ENCODE measurements around the gene TFAP2A.
A peak's percentile ranks its signal among the peaks of the same experiment; 100 is the strongest.

TFAP2A gene

GRCh38 chr6:10399451-10399850 lies 15.4 kb downstream of the TFAP2A start:
- peak; percentile 27 for DNase-seq (ENCODE audit: low read depth)

DNA sequence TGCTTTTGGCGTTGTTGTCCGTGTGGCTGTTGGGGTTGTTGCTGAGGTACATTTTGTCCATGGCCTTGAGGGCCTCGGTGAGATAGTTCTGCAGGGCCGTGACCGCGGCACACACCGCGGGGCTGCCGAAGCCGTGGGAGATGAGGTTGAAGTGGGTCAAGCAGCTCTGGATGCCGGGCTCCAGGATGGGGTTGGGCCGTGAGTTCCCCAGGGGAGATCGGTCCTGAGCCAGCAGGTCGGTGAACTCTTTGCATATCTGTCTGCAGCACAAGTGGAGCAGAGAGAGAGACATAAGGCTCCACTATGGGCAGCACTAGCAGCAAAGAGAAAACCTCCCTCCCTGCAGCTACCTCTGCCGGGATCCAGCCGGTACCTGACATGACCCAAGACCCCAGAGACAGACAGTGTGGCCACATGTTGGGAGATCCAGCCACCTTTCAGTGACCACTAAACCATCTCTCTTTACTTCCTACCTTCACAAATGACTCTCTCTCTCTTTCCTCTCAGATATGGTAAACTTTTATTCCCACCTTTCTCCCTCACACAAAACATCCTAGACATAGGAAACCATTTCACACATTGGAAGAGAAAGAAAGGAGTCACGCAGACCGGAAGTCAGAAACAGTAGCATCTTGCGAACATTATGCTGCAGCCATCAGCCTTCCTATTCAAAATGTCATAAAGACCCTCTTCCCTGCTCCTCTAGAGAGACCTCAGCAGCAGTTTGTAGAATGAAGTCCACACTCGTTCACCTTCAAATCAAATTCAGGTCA lies 16.2 kb downstream of the TFAP2A start:
- peak; percentile 32 for DNase-seq (ENCODE audit: low read depth)

GRCh38 chr6:10397756-10398445 lies 17.0 kb downstream of the TFAP2A start:
- DNase-seq (ENCODE audit: low read depth) = peak; percentile 62

- no peak for DNase-seq (ENCODE audit: low read depth)
Measured at GRCh38 chr6:10396785-10397184, 18.1 kb downstream of the TFAP2A start.

DNA sequence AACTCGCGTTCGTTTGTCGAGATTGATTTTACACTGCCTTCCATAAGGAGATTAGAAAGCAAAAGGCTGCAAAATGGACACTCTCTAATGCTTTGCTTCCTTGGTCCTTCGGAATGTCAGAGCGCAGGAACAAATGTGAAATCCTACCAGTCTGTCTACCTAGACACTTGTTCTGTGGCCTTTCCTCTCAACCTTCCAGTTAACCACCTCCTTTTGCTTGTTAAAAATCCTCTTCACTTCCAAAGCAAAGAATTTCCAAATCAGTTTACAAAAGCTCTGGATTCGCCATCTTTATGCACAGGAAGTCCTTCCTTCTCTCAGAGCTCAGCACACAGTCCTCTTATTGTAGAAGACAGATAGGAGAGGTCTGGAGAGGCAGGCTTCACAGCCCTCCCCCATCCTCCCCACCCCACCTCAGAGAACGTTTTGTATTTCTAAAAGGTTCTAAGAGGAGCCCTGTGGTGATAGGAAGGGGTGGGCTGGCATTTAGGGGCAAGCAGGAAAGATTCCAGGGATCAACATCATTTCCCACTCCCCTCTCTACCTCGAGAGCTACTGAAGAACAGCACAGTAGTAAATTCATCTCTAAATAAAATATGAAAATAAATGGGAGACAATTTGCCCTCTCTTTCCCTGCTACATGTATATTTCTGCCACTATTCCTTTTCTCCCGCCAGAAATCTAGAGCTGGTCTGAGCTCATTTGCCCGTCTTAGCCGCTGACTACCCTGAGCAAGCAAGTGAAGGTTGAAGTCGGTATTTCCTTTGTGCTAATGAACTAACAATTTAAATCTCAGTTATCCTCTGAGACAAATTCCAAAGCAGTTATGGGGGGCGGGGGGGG lies 18.9 kb downstream of the TFAP2A start:
- DNase-seq (ENCODE audit: low read depth) = no peak

GRCh38 chr6:10395171-10395703 lies 19.6 kb downstream of the TFAP2A start:
- no peak for DNase-seq (ENCODE audit: low read depth)

- DNase-seq (ENCODE audit: low read depth) = no peak
Measured at GRCh38 chr6:10393544-10394225, 21.2 kb downstream of the TFAP2A start.

- no peak for DNase-seq (ENCODE audit: low read depth)
Measured at GRCh38 chr6:10391799-10392198, 23.1 kb downstream of the TFAP2A start.

GRCh38 chr6:10391299-10391630 lies 23.6 kb downstream of the TFAP2A start:
- no peak for DNase-seq (ENCODE audit: low read depth)

GRCh38 chr6:10390495-10391298 lies 24.2 kb downstream of the TFAP2A start:
- DNase-seq (ENCODE audit: low read depth) = no peak

GRCh38 chr6:10389739-10390494 lies 25.0 kb downstream of the TFAP2A start:
- DNase-seq (ENCODE audit: low read depth) = no peak

DNA sequence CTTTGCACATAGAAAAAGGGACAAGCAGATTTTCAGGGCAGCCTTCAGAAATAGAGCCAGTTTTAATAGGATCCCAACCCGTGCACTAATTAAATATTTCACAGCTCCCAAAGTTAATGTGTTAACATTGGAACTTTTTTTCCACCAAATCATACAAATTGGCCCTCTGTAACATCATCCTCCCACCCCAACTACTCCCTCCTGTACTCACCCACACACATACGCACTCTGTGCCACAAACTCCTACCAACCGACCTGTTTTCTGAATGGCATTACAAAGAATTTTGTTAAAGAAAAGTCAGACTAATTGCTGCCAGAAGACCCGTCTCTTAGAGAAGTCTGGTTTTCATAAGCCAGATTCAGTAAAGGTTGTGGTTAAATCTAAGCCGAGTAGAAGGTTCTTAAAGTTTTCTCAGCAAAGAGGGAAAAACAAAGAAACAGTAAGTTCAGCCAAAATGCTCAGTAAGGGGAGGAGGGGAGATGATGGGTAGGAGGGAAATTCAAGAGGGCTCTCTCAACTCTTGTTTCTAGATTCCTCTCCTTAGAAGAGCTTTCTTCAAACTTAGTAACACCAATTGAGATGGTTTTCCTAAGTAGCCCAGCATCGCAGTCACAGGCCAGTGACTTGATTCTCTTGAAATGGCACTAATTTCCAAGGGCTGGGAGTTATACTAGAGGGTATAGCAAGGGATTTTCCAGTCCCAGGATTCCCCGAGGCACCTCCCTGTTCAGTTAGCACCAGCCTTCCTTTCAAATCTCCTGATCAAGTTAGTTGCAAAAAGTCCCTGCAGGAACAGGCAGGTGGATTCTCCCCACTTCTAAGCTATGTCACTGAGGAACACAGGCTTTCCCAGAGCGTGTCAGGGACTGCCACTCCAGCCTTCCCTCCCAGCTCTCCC lies 27.9 kb downstream of the TFAP2A start:
- DNase-seq (ENCODE audit: low read depth) = no peak

DNA sequence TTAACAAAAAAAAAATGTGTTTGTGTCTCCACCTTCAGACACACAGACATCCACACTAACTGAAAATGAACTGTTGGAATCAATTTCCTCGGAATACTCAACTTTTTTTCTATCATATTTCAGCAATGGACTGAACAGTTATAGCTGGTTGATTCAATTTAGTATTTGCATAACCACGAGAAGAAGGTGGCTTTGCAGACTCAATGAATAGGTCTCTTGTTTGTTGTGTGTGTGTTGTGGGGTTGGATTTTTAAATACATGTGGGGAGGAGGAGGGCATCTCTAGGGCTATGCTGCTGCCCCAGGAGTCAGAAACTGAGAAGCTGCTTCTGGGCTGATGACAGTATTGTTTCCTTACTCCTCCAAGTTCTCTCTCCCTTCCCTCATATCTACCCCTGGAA lies 28.7 kb downstream of the TFAP2A start:
- no peak for DNase-seq (ENCODE audit: low read depth)

- no peak for DNase-seq (ENCODE audit: low read depth)
Measured at GRCh38 chr6:10385524-10386132, 29.2 kb downstream of the TFAP2A start.

GRCh38 chr6:10384610-10385523 lies 30.0 kb downstream of the TFAP2A start:
- DNase-seq (ENCODE audit: low read depth) = no peak

DNA sequence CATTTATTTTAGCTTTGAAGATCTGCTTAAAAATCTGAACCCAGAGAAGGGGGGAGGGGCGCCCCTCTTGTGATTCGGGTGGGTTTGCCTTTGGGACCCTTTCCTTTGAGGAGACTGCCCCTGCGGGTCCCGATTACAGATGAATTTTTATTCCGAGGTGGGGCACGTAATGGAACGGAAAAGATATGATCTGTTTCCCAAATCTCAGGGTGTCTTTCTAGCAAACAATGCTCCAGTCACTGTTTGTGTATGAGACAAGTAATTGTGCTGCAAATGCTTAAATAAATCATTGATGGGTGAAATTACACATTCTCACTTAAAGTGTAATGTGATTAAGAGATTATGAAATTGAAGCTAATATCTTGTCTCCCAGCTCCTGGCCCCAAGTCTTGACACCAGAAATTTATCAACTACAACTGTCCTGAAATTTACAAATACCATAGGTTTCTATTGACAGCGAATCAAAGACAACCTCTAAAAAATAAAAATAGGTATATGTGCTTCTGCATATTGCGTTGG lies 30.7 kb downstream of the TFAP2A start:
- no peak for DNase-seq (ENCODE audit: low read depth)

DNA sequence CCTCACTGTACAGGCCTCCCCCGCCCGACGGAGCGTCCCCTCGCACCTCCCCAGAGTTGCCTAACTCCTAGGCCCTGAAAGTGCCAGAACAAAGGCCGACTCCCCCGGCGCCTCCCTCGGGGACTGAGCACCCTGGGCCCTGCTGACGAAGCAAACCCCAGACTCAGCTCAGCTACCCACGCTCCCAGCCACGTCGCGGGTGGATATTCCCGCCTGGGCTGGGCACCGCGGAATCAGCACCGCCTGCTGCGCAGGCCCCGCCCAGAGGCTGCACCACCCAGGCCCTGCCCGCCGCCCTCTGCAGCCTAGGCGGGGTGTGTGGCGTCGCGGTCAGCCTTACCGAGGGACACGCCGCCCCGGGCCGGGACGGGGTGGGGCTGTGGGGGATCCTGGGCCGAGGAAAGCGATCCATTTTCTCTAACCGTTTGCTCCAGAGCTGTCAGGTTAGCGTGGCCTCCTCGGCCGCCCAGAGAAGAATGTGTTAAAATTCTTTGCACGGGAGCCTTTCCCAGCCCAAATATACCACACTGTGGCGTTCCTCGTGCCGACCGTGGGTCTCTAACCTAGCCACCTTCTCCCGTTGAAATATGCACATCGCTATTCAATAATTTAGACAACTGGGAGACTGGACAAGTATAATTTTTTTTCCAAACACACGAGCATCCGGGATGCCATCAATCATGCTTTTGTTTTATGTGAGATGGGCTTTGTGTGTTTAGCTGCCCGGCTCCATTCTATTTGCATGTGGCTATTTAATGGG lies 31.4 kb downstream of the TFAP2A start:
- peak; percentile 52 for DNase-seq (ENCODE audit: low read depth)

Data from EH (cell line).